Endothelial cell of umbilical vein (primary cell): ENCODE results near the gene SPP1. TPM values are rescaled to one million over a fixed set of nuclear protein-coding genes. Genes with fewer than 3 reads are reported as not detected.

Experiments used
- BruUV-seq: library from RNA; stranded (reverse); fragments of 400-500 nt; replicated peaks from 2 replicates; lab custom pipeline; 2021; lab: Mats Ljungman, UMichigan
- CTCF ChIA-PET: fragments of 300-600, 350-600 bp; sonication (Branson Sonifier 250); formaldehyde crosslinking; loops from one replicate; lab custom pipeline; 2021; ENCODE audit warnings: antibody characterized with exemption, inconsistent platforms; lab: Charles Lee
- POLR2A ChIA-PET: fragments of 300-600, 350-600 bp; sonication (Branson Sonifier 250); formaldehyde crosslinking; loops from one replicate; lab custom pipeline; 2021; ENCODE audit warnings: antibody characterized with exemption, inconsistent platforms; lab: Charles Lee
- DNase-seq: peaks from one replicate; pipeline ENCODE4 v3.0.0-alpha.2; 2011; ENCODE audit warnings: low read depth, low spot score
- FAIRE-seq: peaks from 2 replicates; lab custom pipeline; 2011; peaks lifted over from hg19 to GRCh38; lab: Jason Lieb, UNC
- H2AFZ ChIP-seq: 2 replicates; pipeline ENCODE4 v1.6.0; 2012; ENCODE audit warnings: low read depth, low read length, control low read depth, inconsistent platforms
- H3K27ac ChIP-seq: 2 replicates; pipeline ENCODE4 v1.5.1; 2011; ENCODE audit warnings: low read depth, mild to moderate bottlenecking, control low read depth, low read length, moderate library complexity; ENCODE audit not compliant: insufficient read depth
- H3K27me3 ChIP-seq, 2 experiments: 2 replicates each; pipeline versions ENCODE4 v1.6.0 to v1.6.1; 2011; ENCODE audit warnings: low read length in 2 of 2, mixed read lengths in 1 of 2; ENCODE audit not compliant: control insufficient read depth in 2 of 2, insufficient read depth in 2 of 2
- H3K36me3 ChIP-seq, 2 experiments: 2 replicates in 1 of 2; 3 replicates in 1 of 2; pipeline ENCODE4 v1.5.1; 2011; ENCODE audit warnings: low read length in 2 of 2, mild to moderate bottlenecking in 1 of 2, moderate library complexity in 1 of 2; ENCODE audit not compliant: control insufficient read depth in 2 of 2, insufficient read depth in 2 of 2; ENCODE audit errors: extremely low read depth in 1 of 2
- H3K4me1 ChIP-seq: 3 replicates; pipeline ENCODE4 v1.5.1; 2011; ENCODE audit warnings: mild to moderate bottlenecking, low read length; ENCODE audit not compliant: control insufficient read depth, insufficient read depth; ENCODE audit errors: extremely low read depth
- H3K4me2 ChIP-seq: 2 replicates; pipeline ENCODE4 v1.6.1; 2011; ENCODE audit warnings: low read length, control low read depth, mixed read lengths; ENCODE audit not compliant: insufficient read depth
- H3K4me3 ChIP-seq, 3 experiments: fragments of 200-600 bp in 1 of 3; sonication (generic), shearing (Covaris generic) in 1 of 3; replicated peaks in 1 of 3; 2 replicates each; pipeline ENCODE4 v1.5.1; 2011 to 2016; ENCODE audit warnings: control low read depth in 3 of 3, low read length in 3 of 3, mild to moderate bottlenecking in 2 of 3, inconsistent platforms in 1 of 3, low read depth in 1 of 3, moderate library complexity in 1 of 3; ENCODE audit not compliant: insufficient read depth in 1 of 3
- H3K79me2 ChIP-seq: 2 replicates; pipeline ENCODE4 v1.6.0; 2012; ENCODE audit warnings: low read length, inconsistent platforms; ENCODE audit not compliant: control insufficient read depth, insufficient read depth
- H3K9ac ChIP-seq: replicated peaks from 2 replicates; pipeline ENCODE3; 2011; ENCODE audit warnings: low read length, control low read depth; ENCODE audit not compliant: insufficient read depth; ENCODE audit errors: extremely low read depth
- H3K9me1 ChIP-seq: replicated peaks from 3 replicates; pipeline ENCODE4 v1.6.0; 2011; ENCODE audit warnings: mild to moderate bottlenecking, low read length; ENCODE audit not compliant: control insufficient read depth, insufficient read depth; ENCODE audit errors: extremely low read depth
- H3K9me3 ChIP-seq: replicated peaks from 2 replicates; pipeline ENCODE4 v1.5.1; 2012; ENCODE audit warnings: low read length, inconsistent platforms; ENCODE audit not compliant: control insufficient read depth, insufficient read depth
- H4K20me1 ChIP-seq: replicated peaks from 2 replicates; pipeline ENCODE3; 2011; ENCODE audit warnings: mild to moderate bottlenecking, low read length; ENCODE audit not compliant: control insufficient read depth, insufficient read depth; ENCODE audit errors: extremely low read depth
- EZH2 ChIP-seq: IDR thresholded peaks from 2 replicates; pipeline ENCODE4 v1.6.1; 2012; ENCODE audit warnings: borderline replicate concordance, low read depth, mild to moderate bottlenecking, moderate library complexity, low read length, inconsistent platforms; ENCODE audit not compliant: severe bottlenecking
- FOS ChIP-seq: IDR thresholded peaks from 2 replicates; pipeline ENCODE4 v1.6.1; 2011; ENCODE audit warnings: mild to moderate bottlenecking, low read length, moderate library complexity, borderline replicate concordance; ENCODE audit not compliant: insufficient read depth
- GATA2 ChIP-seq: IDR thresholded peaks from 2 replicates; pipeline ENCODE4 v1.7.0; 2011; ENCODE audit warnings: low read depth, mild to moderate bottlenecking, moderate library complexity, mixed read lengths, low read length; ENCODE audit not compliant: insufficient read length, insufficient read depth
- JUN ChIP-seq: IDR thresholded peaks from 2 replicates; pipeline ENCODE4 v1.6.1; 2011; ENCODE audit warnings: borderline replicate concordance, low read depth; ENCODE audit not compliant: insufficient read length, insufficient read depth
- MYC ChIP-seq: IDR thresholded peaks from one replicate; pipeline ENCODE4 v1.6.1; 2011; ENCODE audit warnings: mild to moderate bottlenecking, low read depth, low read length
- POLR2A ChIP-seq: IDR thresholded peaks from 2 replicates; pipeline ENCODE4 v1.6.1; 2012; ENCODE audit warnings: low read depth, mild to moderate bottlenecking, control low read depth, low read length
- POLR2AphosphoS5 ChIP-seq: IDR thresholded peaks from 2 replicates; pipeline ENCODE4 v1.6.1; 2012; ENCODE audit warnings: low read depth, mild to moderate bottlenecking, control low read depth, low read length, moderate library complexity; ENCODE audit not compliant: insufficient read depth
- dilution Hi-C: fragments of 300-500 bp; cut with MboI; formaldehyde crosslinking; loops from one replicate; pipeline ENCODE4 v1.15.0; 2019; ENCODE audit warnings: low sequenced_read_pairs; ENCODE audit not compliant: extremely low pct_ligation_motif_present
- intact Hi-C: fragments of 100-400 bp; cut with micrococcal nuclease; formaldehyde crosslinking; loops from one replicate; pipeline ENCODE4 v1.10.0; 2022
- polyA plus RNA-seq, 4 experiments: library from polyadenylated mRNA; depleted of rRNA in 3 of 4; stranded (reverse) in 3 of 4; unstranded in 1 of 4; fragments of >200 nt; gene quantifications; 2 replicates each; pipeline versions ENCODE4 v1.2.1 to v1.2.3, GENCODE V29; 2011 to 2012; ENCODE audit warnings: missing spikeins in 1 of 4
- total RNA-seq: library from RNA; stranded (reverse); gene quantifications from 2 replicates; pipeline ENCODE4 v1.2.3, GENCODE V29; 2021
- TF ChIP-seq, protein P1 (sequence below): IDR thresholded peaks from 2 replicates; pipeline ENCODE4 v1.6.1; 2011; ENCODE audit not compliant: insufficient read depth, insufficient read length
- TF ChIP-seq, protein P2 (sequence below), 2 donors: IDR thresholded peaks; 1 replicate in 1 of 2; 2 replicates in 1 of 2; pipeline ENCODE4 v1.5.1; 2011; ENCODE audit warnings: low read length in 2 of 2, mild to moderate bottlenecking in 2 of 2, moderate library complexity in 2 of 2, control low read depth in 1 of 2, inconsistent platforms in 1 of 2, low read depth in 1 of 2; ENCODE audit not compliant: insufficient read depth in 1 of 2; ENCODE audit errors: extremely low read depth in 1 of 2

The SPP1 gene
- total and polyA plus RNA-seq, 2 donors (not counting 3 experiments of a cell fraction or from before 2014, with no cell fraction given): not detected

DNA sequence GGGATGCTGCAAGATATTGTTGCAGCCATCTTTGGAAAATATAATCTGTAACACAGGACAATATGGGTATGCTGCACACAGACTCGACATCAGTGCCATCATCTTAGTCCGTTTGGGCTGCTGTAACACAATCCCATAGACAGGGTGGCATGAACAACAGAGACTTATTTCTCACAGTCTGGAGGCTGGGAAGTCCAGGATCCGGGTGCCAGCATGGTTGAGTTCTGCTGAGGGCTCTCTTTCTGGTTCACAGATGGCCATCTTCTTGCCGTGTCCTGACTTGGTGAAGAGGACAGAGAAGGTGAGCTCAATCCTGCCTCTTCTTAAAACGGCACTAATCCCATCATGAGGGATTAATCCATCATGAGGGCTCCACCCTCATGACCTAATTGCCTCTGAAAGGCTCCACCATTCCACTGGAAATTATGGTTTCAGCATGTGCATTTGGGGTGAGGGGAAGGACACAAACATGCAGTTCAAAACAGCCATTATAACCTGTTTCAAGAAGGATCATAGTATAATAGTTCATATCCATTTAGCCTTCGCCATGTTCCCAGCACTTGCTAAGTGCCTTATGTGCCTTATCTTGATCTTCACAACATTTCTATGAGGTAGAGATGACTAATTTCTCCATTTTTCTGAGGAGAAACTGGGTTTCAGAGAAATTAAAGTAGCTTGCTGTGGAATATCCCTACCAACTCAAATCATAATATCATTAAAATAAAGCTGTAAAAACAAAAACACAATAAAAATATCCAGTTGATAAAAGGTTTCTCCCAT, 27.9 kb upstream of the SPP1 start:
- Histone ChIP-seq H4K20me1 (no peaks in the 10 kb centered on the region), H3K9me1 (no peaks in the 10 kb centered on the region), H3K4me3 (no peak overlapping the region), H3K36me3 (no peaks in the 10 kb centered on the region), H3K4me2 (no peak overlapping the region), H3K79me2 (no peaks in the 10 kb centered on the region), H3K27me3 (no peaks in the 10 kb centered on the region), H3K9me3 (no peaks in the 10 kb centered on the region), H3K4me1 (peaks cover 15% of the 10 kb centered on the region), H3K27ac (no peak overlapping the region), H3K9ac (no peak overlapping the region), H2AFZ (no peak overlapping the region)
- intact Hi-C loops: no loop called here
- ChIA-PET POLR2A (no interaction called here), CTCF (interaction anchor here (0.7 to 1.0 kb wide), 2 partner anchors 21 to 26 kb away, joined by 3 read pairs; no protein-coding TSS in a partner anchor)
- no peak for DNase-seq
- BruUV-seq: no TSS peak
- dilution Hi-C loops: no loop called here
- no peak for FAIRE-seq
- TF ChIP-seq, protein P1, sequence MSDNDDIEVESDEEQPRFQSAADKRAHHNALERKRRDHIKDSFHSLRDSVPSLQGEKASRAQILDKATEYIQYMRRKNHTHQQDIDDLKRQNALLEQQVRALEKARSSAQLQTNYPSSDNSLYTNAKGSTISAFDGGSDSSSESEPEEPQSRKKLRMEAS: no peak
- TF ChIP-seq POLR2A (no peak), POLR2AphosphoS5 (no peak), EZH2 (no peak), FOS (no peak), GATA2 (no peak), MYC (no peak), JUN (no peak)
- TF ChIP-seq, protein P2, sequence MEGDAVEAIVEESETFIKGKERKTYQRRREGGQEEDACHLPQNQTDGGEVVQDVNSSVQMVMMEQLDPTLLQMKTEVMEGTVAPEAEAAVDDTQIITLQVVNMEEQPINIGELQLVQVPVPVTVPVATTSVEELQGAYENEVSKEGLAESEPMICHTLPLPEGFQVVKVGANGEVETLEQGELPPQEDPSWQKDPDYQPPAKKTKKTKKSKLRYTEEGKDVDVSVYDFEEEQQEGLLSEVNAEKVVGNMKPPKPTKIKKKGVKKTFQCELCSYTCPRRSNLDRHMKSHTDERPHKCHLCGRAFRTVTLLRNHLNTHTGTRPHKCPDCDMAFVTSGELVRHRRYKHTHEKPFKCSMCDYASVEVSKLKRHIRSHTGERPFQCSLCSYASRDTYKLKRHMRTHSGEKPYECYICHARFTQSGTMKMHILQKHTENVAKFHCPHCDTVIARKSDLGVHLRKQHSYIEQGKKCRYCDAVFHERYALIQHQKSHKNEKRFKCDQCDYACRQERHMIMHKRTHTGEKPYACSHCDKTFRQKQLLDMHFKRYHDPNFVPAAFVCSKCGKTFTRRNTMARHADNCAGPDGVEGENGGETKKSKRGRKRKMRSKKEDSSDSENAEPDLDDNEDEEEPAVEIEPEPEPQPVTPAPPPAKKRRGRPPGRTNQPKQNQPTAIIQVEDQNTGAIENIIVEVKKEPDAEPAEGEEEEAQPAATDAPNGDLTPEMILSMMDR (IDR thresholded peaks at IDR 0.05; ENCODE audit: extremely low read depth in 1 of 2, insufficient read depth in 1 of 2, low read depth in 1 of 2, low read length in 2 of 2): no peak
